HG03139 (cell line): ENCODE measurements around the gene TUBA8.
"Not testable (repeated sequence)": the region's sequence is repeated elsewhere in the genome, so short reads cannot be mapped to it uniquely, and the experiment has no call there.

ENCODE experiments used
- ATAC-seq: cut with Tn5 transposase; IDR thresholded peaks from one replicate; pipeline ENCODE4 v1.9.1; 2021; ENCODE audit not compliant: unreplicated experiment

The TUBA8 gene

DNA sequence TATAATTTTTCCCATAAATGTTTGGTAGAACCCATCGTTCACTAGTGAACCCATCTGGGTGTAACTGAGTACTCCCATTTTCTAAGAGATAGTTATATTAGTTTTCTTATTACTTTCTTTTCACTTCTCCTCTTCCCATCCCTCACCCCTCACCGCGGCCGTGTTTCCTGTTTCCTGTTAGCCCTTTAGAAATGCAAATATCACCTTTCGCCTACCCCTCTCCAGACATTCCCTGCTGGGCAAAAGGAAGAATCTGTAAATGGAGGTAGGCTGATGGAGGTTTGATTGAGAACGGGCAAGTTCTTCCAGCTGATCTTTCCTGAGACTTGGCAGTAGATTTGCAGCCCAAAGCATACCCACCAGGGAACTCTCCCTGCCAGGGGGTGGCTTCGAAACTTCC lies 54.7 kb downstream of the TUBA8 start:
- not testable (repeated sequence) for ATAC-seq

DNA sequence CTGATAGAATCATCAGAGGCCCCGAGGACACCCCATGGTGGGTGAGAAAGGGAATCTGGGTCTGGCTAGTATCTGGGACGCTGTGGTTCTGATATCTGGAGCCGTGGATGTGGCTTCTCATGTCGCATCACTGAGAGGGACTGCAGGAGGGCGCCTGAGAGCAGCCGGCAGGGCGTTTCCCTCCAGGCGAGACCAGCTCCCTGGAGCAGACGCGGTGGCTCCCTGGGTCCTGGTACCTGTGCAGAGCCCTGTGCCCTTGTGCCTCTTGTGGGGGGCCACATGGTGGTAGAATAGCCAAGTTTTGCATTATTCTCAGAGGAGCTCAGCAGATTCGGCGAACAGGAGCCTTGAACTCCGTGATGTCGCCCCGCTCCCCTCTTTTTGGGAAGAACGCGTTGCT lies 59.7 kb downstream of the TUBA8 start:
- not testable (repeated sequence) for ATAC-seq

DNA sequence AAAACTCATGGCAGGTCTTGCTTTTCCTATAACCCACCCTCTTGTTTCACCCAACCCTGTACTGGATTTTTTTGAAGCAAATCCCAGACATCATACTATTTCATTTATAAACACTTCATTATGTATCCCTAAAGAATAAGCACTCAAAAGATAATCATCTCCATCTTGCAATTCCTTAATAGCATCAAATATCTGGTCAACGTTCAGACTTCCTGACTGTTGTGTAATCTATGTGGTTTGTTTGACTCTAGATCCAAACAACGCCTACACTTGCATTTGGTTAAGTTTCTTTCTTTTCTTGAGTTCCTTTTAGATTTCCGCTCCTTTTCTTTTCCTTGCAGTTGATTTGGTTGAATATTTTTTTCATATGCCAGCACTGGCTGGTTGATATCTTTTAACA lies 61.6 kb downstream of the TUBA8 start:
- ATAC-seq = not testable (repeated sequence)

DNA sequence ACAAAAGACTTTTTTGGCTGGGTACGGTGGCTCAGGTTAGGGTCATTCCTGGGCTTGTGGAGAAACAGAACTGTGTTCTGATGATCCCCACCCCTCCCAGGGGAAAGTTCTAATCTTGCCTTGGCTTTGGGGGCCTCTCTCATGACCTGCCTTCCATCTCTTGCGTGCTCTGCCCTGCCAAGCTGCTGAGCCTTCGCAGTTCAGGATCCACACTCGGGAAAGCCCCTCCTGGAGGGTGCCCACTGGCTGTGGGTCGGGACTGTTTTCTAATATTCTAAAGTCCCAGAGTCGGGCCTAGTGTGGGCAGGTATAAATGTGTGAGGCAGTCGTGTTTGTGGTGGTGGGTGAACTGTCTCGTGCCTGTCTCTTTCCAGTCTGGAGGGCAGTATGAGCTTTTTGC lies 62.2 kb downstream of the TUBA8 start:
- not testable (repeated sequence) for ATAC-seq

DNA sequence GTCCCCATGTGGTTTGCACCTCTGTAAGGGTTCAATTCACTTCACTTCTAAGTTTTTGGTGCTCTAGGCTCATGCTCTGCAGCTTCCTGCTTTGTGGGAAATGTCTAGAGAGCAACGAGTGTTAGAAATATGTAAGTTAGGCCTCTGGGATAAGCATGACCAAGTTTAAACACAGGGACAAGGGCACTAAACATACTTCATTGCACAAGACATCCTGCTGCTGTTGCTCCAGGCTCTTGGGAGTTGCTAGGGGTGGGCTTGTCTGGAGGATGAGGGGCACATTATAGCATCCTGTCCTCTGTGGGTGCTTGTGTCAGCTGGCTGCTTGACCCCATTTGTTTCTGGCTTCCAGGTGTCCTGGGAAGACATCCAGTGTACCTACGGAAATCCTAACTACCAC lies 62.8 kb downstream of the TUBA8 start:
- ATAC-seq = not testable (repeated sequence)
